Tibial nerve (tissue), 4 donors: ENCODE measurements around the gene RPRM.

Experiments used
- EP300 ChIP-seq, 2 donors: sonication (generic); formaldehyde crosslinking; IDR thresholded peaks; one replicate each; pipeline ENCODE4 v1.6.1; 2017; ENCODE audit warnings: antibody characterized with exemption in 2 of 2, mild to moderate bottlenecking in 1 of 2
- POLR2A ChIP-seq, 2 donors: fragments of 450-650 bp; IDR thresholded peaks; one replicate each; pipeline ENCODE4 v1.6.1; 2017; ENCODE audit warnings: antibody characterized with exemption in 2 of 2, mild to moderate bottlenecking in 2 of 2, moderate library complexity in 2 of 2
- TF ChIP-seq, protein P1 (sequence below), 5 experiments: fragments of 200-600 bp in 3 of 5; fragments of 450-650 bp in 2 of 5; sonication (generic) in 3 of 5; IDR thresholded peaks; one replicate each; pipeline ENCODE4 v1.5.1; 2016 to 2019; ENCODE audit warnings: antibody characterized with exemption in 5 of 5, mild to moderate bottlenecking in 3 of 5, moderate library complexity in 2 of 5

DNA sequence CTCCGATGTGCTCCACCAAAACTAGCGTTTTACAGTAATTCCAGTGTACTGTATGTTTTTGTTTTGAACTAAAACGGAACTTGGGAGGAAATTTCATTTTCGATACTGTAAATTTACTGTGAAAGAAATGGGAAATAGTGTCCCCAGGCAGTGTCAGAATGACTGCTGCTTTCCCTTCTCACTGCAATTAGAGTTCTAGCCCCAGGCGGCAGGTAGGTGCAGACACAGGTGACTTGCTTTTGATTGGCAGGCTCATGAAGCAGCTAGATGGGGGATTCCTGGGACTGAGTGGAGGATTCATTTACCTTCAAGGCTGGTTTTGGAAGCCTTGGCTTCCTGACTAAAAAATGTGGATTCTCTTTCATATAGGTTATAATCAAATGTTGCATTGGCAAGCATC is 27.0 kb downstream of the RPRM start:
- no peak for TF ChIP-seq POLR2A (IDR thresholded peaks at IDR 0.05)
- TF ChIP-seq, protein P1, sequence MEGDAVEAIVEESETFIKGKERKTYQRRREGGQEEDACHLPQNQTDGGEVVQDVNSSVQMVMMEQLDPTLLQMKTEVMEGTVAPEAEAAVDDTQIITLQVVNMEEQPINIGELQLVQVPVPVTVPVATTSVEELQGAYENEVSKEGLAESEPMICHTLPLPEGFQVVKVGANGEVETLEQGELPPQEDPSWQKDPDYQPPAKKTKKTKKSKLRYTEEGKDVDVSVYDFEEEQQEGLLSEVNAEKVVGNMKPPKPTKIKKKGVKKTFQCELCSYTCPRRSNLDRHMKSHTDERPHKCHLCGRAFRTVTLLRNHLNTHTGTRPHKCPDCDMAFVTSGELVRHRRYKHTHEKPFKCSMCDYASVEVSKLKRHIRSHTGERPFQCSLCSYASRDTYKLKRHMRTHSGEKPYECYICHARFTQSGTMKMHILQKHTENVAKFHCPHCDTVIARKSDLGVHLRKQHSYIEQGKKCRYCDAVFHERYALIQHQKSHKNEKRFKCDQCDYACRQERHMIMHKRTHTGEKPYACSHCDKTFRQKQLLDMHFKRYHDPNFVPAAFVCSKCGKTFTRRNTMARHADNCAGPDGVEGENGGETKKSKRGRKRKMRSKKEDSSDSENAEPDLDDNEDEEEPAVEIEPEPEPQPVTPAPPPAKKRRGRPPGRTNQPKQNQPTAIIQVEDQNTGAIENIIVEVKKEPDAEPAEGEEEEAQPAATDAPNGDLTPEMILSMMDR (IDR thresholded peaks at IDR 0.05): no peak
- no peak for TF ChIP-seq EP300 (IDR thresholded peaks at IDR 0.05)
